HK-2 (cell line): ENCODE measurements around the gene TBC1D5.

Experiments
- DNase-seq: peaks from one replicate; pipeline ENCODE4 v3.0.0-alpha.2; 2018; ENCODE audit not compliant: unreplicated experiment

TBC1D5 gene

DNA sequence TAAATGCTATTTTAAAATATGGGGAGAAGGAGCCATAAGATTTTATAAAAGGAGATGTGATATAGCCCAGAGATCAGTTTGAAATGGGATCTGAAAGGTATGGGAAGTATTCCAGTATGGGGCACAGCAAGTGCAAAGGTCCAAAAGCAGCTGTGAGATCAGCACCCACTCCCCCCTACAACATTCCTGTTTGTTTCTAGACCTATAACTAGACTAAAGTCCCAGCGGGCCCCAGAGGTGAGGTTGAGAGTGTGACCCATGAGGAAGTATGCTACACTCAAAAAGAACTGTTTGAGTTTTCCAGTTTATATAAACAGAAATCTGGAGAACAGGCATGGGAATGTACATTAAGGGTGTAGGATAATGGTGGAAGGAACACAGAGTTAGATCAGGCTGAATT is 152.5 kb downstream of the TBC1D5 start:
- DNase-seq: no peak

DNA sequence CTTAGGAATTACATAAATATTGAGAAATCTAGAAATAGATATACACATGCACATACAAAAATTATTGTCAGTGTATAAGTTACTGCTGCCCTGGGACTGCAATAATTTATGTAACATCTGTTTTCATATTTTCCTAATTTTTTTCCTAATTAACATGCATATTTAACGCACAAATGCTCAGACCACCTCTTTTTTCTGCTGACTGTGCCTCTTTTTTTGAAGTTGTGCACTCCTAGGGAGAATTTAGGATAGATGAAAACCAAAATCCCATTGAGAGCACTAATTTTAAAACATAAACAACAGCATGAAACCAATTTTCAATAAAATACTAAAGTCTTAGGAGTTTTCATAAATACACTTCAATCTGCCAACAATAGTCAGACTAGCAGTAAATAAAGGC is 154.0 kb downstream of the TBC1D5 start:
- DNase-seq: no peak

DNA sequence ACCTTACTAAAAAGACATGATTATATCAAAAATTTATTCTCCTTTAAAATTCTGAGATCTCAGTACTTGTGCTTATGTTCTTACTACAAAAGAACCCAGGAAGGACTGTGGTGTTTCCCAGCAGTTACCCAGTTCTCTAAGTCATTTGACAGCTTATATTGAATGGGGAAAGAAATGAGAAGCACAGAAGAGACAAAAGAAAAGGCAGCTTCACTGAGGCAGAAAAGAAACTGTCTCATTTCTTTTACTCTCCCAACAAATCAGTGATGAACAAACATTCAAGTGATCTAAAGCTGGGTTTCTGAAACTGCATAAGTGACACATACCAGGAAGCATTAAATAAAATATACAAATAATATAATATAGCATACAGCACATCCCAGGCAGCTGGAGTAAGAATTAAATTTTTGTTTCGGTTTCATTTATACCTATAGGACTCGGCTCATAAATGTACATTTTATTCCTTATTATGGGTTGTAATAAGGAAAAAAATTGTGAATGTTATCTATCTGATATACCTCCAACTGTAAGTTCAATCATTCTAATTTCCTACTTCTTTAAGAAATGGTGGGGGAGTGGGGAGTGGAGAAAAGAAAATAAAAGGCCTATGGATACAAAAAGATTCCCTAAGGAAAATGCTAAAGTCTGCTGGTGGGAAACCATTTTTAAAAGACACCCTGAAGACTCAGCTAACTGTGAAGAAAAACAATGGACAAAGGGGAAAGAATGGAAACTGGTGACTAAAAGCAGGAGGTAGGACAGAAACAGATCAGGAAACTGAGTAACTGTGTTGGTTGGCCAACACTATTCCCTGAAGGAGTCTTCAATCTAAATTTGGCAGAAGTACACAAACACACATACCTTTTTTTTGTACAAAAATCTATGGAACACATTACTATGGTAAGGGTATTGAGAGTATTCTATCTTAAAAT is 156.8 kb downstream of the TBC1D5 start:
- no peak for DNase-seq

DNA sequence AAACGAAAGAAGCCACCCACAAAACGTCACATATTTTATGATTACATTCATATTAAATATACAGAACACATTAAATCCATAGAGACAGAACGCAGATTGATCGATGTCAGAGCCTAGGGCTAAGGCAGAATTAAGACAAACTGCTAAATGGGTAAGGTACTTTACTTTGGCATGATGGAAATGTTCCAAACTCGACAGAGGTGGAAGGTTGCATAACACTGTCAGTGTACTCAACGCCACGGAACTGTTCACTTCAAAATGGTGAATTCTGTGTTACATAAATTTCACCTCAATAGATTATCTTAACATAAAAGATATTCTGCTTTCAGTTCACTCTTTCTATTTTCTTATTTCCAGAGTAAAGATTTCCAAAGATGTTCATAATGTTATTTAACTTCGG is 158.4 kb downstream of the TBC1D5 start:
- no peak for DNase-seq

DNA sequence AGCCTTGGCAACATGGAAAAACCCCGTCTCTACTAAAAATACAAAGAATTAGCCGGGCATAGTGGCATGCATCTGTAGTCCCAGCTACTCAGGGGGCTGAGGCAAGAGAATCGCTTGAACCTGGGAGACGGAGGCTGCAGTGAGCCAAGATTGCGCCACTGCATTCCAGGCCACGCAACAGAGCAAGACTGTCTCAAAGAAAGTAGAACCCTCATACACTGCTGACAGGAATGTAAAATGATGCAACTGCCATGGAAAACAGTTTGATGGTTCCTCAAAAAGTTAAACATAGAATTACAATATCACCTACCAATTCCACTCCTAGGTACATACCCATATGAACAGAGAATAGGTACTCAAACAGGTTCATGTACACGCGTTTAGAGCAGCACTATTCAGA is 158.9 kb downstream of the TBC1D5 start:
- no peak for DNase-seq

DNA sequence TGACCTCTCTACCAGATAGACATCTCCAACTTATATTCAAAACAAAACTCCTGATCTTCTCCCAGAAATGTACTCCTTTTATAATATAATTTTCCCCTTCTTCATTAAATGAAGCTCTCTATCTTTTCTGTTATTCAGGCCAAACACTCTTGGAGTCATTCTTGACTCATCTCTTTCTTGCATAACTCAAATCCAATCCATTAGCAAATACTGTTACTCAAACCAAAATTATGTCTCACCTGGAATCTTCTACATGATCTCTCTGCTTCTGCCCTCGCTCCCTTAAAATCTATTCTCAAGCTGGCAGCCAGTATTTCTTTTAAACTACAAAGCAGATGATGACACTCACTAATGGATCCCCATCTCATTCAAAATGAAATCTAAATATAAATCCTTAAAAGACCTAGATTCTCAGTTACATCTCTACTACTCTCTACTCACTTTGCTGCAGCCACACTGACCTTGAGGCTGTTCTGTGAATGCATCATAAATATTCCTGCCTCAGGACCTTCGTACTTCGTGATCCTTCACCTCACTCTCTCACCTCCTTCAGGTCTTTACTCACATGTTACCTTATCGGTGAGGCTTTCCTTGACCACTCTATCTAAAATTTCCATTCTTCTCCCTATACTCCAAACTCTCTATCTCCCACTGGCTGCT is 160.9 kb downstream of the TBC1D5 start:
- no peak for DNase-seq

DNA sequence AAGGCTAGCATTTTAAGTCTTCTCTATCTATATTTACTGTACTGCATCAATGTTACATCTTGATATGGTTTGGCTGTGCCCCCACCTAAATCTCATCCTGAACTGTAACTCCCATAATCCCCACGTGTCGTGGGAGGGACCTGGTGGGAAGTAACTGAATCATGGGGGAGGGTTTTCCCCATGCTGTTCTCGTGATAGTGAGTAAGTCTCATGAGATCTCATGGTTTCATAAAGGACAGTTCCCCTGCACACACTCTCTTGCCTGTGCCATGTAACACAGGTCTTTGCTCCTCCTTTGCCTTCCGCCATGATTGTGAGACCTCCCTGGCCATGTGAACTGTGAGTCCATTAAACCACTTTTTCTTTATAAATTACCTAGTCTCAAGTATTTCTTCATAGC is 161.5 kb downstream of the TBC1D5 start:
- no peak for DNase-seq

DNA sequence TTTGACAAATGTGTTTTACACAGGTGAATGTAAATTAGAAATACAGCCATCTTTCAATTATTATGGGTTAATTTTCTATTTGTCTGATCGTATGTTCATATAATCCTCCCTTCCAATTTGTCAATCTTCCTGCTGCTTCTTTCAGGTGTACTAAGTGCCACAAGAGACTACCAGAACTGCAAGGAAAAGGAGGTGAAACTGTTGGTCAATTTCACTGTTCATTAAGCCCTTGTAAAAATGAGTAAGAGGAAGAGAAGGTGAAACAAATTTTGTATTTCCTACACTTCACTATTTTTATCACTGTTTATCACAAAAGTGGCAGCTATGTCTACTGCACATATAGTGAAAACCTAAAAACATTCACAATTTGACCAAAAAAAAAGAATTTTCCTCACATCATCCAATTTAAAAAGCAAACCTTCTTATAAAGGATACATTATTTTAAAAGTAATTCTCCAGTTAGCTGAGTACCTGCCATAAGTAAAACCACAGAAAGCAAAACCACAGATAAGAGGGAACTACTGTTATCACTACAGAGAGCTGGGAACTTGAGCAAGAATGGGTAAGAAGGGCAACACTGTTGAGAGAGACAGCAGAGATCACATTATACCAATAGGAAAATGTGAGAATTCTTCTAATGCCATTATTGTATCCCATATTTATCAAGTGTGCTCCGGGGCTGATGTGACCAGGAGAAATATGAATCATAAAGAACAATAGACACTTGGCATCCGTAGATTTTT is 163.0 kb downstream of the TBC1D5 start:
- no peak for DNase-seq

DNA sequence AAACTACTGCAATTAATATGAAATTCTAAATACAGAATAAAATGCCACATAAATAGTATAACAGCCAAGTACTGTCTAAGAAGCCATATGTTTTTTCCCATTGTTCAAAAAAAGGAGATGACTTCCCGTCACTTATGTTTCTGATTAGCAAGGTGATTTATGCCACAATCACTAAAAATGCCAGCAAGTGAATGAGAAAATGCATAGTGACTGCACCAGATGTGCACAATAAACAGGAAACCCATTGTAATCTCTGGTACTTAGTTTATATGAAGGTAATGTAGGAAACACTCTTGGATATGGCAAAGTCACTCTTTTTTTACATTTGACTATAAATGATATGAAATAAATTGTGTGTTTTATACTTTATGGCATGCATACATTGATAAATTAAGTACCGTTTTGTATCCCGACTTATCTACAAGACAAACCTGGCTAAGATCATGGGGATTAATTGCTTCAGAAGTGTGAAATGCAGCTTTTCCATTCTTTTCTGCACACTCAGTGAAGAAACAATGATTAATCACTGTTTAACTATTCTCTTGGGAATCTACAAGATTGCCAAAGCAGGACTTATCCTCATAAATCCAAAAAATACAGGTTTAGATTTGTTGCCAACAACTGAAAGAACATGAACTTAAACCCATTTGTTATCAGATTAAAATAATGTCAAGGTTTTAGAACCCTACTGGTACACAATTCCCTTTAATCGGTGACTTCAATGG is 164.5 kb downstream of the TBC1D5 start:
- no peak for DNase-seq

DNA sequence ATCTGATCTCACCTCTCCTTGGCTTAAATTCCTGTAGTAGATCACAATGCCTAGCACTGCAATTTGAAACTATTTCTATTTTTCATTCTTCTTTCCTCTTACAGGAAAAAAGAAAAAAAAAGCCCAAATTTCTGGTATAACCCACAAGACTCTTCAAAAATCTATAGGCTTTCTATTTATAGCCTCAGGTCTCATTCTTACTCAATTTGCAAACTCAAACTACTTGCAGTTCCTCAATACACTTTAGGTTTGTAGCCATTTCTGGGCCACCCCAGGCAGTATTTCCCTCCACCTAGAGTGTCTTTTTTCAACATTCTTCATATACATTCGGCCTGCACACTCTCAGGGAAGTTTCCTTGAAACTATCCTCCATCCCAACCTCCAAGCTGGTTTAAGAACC is 169.0 kb downstream of the TBC1D5 start:
- no peak for DNase-seq

DNA sequence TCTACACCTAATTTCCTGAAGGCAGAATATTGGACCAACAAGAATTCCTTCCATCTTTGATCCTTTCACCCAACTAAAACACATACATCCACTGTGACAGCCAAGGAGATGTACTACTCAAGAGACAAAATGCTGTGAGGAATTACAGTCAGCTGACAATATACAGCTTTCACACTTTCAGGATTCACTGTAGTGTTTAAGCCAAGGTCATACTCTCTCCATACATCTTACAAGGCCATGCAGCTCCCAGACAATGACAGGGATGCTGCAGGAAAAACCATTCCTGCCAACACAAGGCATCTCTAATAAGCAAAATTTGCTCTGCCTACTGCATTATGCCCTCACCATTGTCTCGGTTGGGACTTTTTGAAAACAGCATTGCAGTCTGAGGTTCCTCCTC is 170.7 kb downstream of the TBC1D5 start:
- no peak for DNase-seq

DNA sequence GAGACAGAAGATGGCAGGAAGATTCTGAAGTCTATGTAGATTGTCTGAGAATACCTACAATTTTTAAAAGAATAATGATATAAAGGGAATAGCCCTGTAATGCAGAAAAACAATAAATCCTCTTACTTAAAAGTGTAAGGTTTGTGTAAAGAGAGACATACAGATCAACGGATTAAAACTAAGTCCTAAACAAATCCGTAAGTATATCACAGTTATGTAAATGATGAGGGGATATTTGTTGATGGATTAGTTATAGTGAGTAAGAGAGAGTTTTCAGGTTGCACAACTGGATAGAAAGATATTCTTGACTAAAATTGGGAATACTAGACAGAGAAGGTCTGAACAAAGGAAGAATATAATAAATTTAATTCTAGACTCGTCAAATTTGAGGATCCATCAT is 179.6 kb downstream of the TBC1D5 start:
- no peak for DNase-seq

DNA sequence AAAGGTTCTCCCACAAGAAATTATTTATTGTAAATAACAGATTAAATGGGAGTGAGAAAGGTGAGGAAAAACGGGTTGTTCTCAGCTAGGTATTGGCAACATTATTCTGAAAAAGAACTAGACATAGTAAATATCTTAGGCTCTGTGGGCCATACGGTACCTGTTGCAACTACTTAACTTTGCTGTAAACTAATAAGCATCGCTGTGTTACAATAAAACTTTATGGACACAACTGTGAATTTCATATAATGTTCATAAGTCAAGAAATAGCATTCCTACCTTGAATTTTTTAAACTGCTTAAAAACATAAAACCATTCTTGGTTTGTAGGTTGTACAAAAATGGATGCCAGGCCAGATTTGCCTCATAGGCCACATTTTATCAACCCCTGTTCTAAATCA is 183.9 kb downstream of the TBC1D5 start:
- no peak for DNase-seq

DNA sequence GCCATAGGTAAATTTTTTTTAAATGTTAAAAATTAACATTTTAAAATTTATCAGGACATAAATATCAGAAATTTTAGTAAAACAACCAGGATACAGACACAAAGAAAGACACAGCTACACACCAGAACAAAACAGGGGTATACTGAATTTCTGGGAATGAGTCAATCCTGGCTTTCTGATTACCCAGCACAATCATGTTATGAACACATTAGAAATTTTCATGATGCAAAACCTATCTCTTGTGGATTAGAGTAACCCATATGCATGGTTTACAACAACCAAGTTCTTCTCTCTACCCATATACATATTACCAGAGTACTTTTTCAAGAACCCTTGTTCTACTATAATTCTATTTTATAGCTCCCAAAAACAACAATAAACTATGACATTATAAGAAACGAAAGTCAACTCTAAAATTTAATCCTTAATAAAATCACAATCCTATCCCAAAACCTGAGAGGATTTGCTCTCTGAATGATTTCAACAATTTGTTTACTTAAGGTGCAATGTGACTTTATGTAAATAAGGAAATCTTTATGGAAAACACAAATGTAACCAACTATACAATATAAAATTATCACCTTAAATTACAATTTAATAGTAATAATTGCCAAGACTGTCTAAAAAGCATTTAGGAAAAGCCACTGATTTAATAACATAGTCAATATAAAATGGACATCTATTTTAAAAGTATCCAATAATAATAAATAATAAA is 184.5 kb downstream of the TBC1D5 start:
- DNase-seq: no peak

DNA sequence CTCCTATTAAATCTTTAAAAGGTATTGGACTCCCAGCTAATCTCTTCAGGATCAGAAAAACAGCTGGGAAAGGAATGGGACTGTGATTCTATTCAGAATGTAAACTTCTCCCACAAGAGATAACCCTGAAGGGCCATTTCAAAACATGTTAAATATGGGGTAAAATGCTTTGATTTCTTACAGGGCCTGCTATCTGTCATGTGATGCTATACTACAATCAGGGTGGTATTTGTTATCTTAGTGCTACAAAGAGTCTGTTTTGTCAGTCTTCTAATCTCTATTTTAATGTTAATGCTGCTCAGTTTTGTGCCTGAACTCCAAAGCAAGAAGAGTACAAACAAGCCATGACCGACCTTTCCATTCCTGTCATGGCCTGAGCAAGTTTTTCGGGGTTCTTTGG is 186.9 kb downstream of the TBC1D5 start:
- DNase-seq: no peak

DNA sequence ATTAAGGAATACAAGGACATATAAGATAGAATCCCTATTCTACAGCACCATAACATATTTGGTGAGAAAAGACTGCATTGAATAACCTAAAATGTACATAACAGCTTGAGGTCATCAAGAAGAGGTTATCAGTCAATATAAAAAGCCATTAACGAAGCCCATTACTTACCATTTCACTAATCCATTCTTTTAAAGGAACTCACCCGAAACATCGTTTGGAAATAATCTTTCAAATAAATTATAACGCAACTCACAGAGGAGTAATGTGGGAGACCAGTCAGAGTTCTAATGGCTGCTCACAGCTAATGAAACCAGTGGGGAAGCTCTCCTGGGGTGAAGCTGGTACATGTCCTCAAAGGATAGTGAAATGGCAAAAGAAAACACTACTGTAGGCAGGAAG is 188.4 kb downstream of the TBC1D5 start:
- DNase-seq: no peak

DNA sequence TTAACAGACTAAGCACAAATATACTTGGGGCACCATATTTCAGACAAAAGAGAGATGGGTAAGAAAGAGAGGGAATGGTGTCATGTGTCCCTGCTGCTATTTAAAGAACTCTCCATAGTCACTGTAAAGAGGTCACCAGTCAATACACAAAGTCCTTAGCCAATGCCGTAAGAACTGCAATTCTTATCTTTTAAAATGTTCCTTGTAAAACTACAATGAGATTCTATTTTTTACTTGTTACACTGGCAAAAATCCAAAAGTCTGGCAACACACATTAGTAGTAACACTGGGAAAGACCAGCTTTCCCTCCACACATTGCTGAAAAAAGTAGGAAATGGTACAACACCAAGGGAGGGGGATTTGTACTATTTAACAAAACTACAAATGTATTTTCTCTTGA is 189.4 kb downstream of the TBC1D5 start:
- DNase-seq: no peak

DNA sequence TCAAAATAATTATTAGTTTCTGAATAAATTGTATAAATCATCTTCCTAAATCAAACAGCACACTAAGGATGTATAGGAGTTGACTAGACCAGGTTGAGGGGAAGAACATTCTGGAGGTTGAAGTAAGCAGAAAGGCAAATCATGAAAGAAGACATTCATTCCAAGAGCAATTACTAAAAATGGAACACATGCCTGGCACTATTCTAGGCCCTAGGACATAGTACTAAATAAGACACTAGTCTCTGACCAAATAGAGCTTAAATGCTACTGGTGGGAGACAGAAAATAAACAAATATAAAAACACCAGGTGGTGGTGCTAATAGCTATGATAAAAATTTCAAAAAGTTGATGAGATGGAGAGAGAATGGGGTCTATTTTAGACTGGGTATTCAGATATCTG is 190.1 kb downstream of the TBC1D5 start:
- DNase-seq: no peak

DNA sequence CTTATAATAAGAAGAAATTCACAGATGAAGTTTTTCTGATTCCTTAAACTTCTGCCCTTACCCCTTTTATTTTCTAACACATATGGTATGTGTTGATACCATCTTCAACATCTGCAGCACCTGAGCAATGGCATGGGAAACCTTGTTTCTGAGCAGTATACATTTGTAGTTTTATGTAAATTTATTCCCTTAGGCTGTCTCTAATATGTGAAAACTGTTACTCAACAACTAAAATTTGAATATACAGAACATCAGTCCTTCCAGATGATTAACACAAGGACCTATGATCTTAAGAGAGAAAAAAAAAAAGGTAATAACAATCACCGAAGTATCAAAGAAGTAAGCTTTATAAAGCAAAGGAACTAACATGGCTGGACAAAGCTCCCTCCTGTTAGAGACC is 190.5 kb downstream of the TBC1D5 start:
- no peak for DNase-seq

DNA sequence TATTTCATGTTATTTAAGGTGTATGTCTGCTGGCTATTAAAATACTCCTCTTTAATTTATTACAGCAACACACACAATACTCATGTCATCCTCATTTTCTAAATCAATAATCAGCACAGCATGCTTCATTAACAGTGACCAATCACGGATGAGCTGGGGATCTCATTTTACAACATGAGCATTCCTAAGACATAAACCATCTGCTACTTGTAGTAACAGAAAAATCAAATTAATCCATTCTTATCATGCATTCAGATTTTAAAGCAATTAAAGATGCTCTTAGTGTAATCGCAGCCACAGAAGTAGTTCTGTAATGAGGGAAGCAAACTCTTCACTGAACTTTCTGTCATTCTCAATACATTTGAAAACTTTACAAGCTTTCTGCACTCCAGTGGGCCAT is 191.1 kb downstream of the TBC1D5 start:
- no peak for DNase-seq

DNA sequence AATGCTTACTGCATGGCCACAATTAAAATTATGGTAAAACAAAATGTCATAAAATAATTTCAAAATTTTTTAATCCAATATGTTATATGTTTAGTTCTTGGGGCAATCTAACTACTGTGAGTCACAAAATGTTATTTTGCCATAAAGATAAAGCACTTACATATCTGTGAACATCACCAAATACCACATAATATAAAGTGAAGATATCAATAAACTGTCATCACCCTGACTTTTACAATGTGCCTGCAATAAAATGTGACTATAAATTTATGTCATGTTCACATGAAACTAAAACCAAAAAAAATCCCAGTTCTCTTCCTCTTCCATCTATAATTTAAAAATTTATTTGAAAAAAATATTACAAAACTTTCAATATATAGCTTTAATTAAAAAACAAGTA is 191.8 kb downstream of the TBC1D5 start:
- DNase-seq: no peak
